RKO (cell line): ENCODE results near the gene CLRN2.
"Not testable (repeated sequence)": the region's sequence is repeated elsewhere in the genome, so short reads cannot be mapped to it uniquely, and the experiment has no call there.

Experiments used
- DNase-seq: peaks from one replicate; pipeline ENCODE4 v3.0.0-alpha.2; 2016; ENCODE audit warnings: low spot score

Gene CLRN2

GRCh38 chr4:17504081-17504480, 10.9 kb upstream of the CLRN2 start:
- DNase-seq, result no peak

GRCh38 chr4:17510582-17510981, 4.4 kb upstream of the CLRN2 start:
- DNase-seq, result no peak

GRCh38 chr4:17511051-17511450, 3.9 kb upstream of the CLRN2 start:
- peak; percentile 54 for DNase-seq

GRCh38 chr4:17511509-17511949, 3.4 kb upstream of the CLRN2 start:
- DNase-seq, result peak; percentile 55

- DNase-seq, result peak; percentile 81
These were observed 2.8 kb upstream of the CLRN2 start, which contains the start of gene QDPR for GRCh38 chr4:17511950-17512795. QDPR (minus strand) TSS chr4:17512090; CDS start chr4:17512054, 36 bp downstream.

- DNase-seq, result no peak
These were observed 1.8 kb upstream of the CLRN2 start for GRCh38 chr4:17512973-17513665.

DNA sequence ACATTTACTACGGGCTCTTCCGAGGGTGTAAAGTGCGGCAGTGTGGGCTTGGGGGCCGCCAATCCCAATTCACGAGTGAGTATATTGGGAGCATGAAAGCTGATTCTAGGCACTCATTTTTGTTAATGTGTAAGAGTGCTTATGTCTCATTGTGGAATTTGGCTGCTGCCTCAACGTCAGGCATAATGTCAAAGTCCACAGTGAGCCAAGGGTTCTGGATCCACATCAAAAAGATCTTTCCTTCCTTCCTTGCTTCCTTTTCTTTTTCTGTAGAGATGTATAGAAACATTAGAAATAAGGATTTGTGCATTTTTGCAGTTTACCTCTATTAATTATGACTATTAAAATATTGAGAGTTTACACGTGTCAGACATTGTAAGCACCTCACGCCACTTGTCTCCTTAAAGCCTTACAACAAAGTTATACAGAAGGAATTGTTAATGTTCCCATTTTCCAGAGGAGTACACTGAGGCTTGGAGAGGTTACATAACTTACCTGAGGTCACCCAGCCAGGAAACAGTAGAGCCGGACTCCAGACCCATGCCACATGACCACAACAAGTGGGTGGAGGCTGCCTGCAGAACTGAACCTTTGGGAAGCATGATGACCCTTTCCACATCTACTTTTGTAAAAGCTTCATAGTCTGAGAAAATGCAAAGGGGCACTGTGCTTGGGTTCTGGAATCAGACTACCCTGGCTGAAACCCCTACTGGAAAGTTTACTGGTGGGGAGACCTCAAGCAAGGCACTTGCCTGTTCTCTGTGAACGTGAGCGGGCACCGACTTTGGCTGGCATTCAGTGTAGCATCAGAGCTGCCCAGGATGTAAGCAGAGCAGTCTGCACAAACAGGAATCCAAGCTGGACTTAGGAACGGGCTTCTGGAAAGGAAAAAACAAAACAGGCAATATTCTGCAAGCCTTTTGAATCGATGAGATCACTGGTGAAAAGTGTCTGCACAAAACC, 761 bp downstream of the CLRN2 start:
- DNase-seq, result no peak

DNA sequence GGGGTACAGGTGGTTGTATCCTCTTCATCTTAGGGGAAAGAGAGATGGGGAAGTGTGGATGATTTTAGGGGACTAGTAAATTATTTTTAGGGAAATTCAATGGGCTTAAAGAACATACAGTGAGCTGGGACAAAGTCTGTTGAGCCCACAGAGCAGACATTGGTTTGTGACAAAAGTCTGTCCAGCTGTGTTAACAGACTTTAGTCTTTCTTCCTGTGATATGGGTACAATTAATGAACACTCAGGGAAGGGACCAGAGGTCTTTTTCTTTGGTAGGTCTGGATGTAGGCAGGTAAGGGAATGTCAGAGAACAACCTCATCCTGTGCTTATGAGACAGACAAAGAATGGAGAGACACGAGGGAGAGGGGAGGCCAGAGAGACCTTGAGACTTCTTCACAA, 2.0 kb downstream of the CLRN2 start:
- DNase-seq, result no peak

GRCh38 chr4:17517664-17518063, 2.7 kb downstream of the CLRN2 start:
- no peak for DNase-seq

DNA sequence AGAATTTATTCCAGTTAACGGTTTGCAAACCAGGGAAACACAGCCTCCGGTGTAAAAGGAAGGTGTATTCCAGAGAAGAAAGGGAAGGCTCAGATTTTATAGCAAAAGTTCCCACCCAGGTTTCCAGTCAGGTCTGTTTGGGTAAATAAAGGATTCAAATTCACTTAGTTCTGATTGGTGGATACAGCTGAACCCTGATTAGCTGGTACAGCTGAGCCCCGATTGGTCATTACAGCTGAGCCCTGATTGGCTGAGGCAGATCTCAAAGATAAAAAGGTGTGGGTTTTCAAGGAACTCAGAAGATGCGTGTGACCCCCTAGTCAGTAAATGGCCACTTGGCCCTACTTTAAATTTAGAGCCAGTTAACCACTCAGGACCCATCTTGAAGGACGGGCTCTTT, 6.6 kb downstream of the CLRN2 start:
- no peak for DNase-seq

DNA sequence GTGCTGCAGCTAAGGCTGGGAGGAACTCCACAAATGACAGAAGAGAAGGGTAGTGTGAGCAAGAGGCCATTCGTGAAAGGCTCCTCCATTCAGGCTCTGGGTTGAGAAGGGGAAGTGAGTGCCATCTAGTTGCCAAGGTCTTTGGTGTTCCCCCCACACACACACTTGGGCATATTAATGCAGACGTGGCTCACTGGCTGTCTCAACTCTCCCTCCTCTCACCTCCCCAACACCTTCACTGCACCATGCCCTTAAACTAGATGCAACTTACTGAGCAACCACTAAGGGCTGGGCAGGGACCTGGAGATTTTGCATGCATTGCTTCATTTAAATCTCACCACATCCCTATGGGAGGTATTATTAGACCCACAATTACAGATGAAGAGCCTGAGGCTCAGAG, 8.7 kb downstream of the CLRN2 start:
- DNase-seq, result no peak

- DNase-seq, result no peak
These were observed 11.9 kb downstream of the CLRN2 start for GRCh38 chr4:17526695-17527477.

- DNase-seq, result no peak
These were observed 13.7 kb downstream of the CLRN2 start for GRCh38 chr4:17528551-17529165.

DNA sequence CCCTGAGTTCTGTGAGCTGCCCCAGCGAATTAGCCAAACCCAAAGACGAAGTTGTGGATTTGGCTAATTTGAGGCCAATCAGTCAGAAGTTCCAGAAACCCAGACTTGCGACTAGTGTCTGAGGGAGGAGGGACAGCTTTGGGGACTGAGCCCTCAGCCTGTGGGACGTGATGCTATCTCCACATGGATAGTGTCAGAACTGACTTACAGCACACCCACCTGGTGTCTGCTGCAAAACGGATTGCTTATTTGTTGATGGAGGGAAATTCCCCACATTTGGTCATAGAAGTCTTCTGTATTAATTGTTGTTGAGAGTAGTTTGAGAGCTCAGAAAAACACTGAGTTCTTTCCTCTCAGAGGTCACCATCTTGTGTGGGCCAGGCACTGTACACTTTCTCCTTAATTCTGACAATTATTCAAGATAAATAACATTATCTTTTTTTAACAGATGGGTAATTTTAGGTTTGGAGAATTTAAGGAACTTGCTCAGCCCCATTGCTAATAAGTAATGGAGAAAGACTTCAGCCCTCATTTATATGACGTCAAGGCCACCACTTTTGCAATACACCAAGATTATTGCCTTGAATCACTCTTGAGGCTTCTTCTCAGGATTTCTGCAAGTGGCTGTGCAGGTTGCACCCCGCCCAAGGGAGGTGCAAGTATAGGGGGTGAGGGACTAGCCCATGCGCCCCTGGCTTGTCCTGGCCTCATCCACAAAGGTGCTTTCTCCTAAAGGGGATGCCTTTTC, 16.7 kb downstream of the CLRN2 start:
- DNase-seq, result no peak

DNA sequence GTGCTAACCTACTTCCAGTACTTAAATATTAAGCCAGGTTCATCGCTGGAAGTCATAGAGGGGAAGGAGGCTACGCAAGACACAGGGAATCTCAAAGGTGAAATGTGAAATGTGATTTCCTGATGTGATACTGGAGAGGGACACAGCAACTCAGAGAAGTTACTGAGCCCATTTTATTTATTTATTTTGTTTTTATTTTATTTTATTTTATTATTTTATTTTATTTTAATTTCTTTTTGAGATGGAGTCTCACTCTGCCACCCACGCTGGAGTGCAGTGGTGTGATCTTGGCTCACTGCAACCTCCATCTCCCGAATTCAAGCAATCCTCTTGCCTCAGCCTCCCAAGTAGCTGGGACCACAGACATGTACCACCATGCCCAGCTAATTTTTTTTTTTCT, 19.7 kb downstream of the CLRN2 start:
- DNase-seq, result no peak

- DNase-seq, result no peak
These were observed 20.3 kb downstream of the CLRN2 start for GRCh38 chr4:17535242-17535641.

- DNase-seq, result peak; percentile 18
These were observed 20.9 kb downstream of the CLRN2 start for GRCh38 chr4:17535906-17536305.

DNA sequence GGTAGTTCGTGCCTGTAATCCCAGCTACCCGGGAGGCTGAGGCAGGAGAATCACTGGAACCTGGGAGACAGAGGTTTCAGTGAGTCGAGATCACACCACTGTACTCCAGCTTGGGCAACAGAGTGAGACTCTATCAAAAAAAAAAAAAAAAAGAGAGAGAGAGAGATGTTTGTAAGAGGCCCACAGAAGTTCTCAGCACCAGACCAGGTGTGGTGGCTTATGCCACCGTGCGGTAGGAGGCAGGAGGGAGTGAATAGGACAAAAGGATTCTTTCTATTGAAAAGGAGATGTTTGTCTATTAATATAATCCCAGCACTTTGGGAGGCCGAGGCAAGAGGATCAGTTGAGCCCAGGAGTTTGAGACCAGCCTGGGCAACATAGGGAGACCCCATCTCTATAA, 22.1 kb downstream of the CLRN2 start:
- not testable (repeated sequence) for DNase-seq

DNA sequence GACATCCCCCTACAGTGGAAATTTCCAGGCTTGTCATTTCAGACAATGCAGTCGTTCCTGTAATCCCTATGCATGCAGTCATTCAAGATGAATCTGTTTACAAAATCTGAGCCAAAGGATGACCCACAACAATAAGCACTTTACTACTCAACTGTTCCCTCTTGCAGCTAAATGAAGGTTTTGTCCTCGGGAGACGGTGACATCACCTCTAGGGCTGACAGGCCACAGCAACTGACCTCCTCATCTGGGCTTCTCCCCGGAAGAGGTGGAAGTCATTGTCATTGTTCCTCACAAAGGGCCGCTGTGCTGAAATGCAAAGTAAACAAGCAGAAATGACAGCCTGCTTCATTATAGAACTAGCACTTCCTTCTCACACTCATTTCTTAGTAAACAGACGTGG, 29.2 kb downstream of the CLRN2 start:
- no peak for DNase-seq

- DNase-seq, result no peak
These were observed 29.9 kb downstream of the CLRN2 start for GRCh38 chr4:17544831-17545234.
